H9 (cell line): ENCODE measurements around the gene TMCO4. TPM values are rescaled to one million over a fixed set of nuclear protein-coding genes. Genes with fewer than 3 reads are reported as not detected.

ENCODE experiments used
- DNase-seq: peaks from one replicate; pipeline ENCODE4 v3.0.0-alpha.2; 2017
- H2AFZ ChIP-seq: one replicate; pipeline ENCODE4 v1.6.1; 2013; ENCODE audit warnings: mild to moderate bottlenecking, low read length, control low read depth, moderate library complexity
- H2AK5ac ChIP-seq: 2 replicates; pipeline ENCODE4 v1.6.1; 2013; ENCODE audit warnings: low read length, control low read depth, mixed read lengths; ENCODE audit not compliant: insufficient read length
- H2BK120ac ChIP-seq: one replicate; pipeline ENCODE4 v1.6.1; 2013; ENCODE audit warnings: low read depth, mild to moderate bottlenecking, low read length, control low read depth, inconsistent platforms; ENCODE audit not compliant: poor library complexity, severe bottlenecking
- H2BK12ac ChIP-seq: 2 replicates; pipeline ENCODE4 v1.6.1; 2013; ENCODE audit warnings: low read length, control low read depth, mixed read lengths, low read depth; ENCODE audit not compliant: insufficient read length
- H2BK15ac ChIP-seq: 2 replicates; pipeline ENCODE4 v1.6.1; 2013; ENCODE audit warnings: low read depth, low read length, control low read depth
- H2BK20ac ChIP-seq: one replicate; pipeline ENCODE4 v1.6.1; 2013; ENCODE audit warnings: low read depth, mild to moderate bottlenecking, low read length, control low read depth, inconsistent platforms; ENCODE audit not compliant: poor library complexity, severe bottlenecking
- H2BK5ac ChIP-seq: 2 replicates; pipeline ENCODE4 v1.6.1; 2013; ENCODE audit warnings: low read length, control low read depth, mixed read lengths; ENCODE audit not compliant: insufficient read length
- H3K14ac ChIP-seq: 2 replicates; pipeline ENCODE4 v1.6.1; 2013; ENCODE audit warnings: low read length, control low read depth; ENCODE audit not compliant: insufficient read depth
- H3K18ac ChIP-seq: 2 replicates; pipeline ENCODE4 v1.6.1; 2013; ENCODE audit warnings: low read depth, mild to moderate bottlenecking, mixed read lengths, low read length, control low read depth; ENCODE audit not compliant: insufficient read length
- H3K23ac ChIP-seq: 2 replicates; pipeline ENCODE4 v1.6.1; 2013; ENCODE audit warnings: low read length, control low read depth, mixed read lengths, low read depth; ENCODE audit not compliant: insufficient read length
- H3K23me2 ChIP-seq: 2 replicates; pipeline ENCODE4 v1.6.1; 2013; ENCODE audit warnings: low read depth, mild to moderate bottlenecking, mixed read lengths, low read length, control low read depth; ENCODE audit not compliant: insufficient read length, poor library complexity, severe bottlenecking
- H3K27ac ChIP-seq: 2 replicates; pipeline ENCODE4 v1.5.1; 2013; ENCODE audit warnings: low read length, control low read depth, mixed read lengths, low read depth; ENCODE audit not compliant: insufficient read length
- H3K27me3 ChIP-seq: 2 replicates; pipeline ENCODE4 v1.6.1; 2013; ENCODE audit warnings: low read length, control low read depth, inconsistent platforms; ENCODE audit not compliant: insufficient read depth
- H3K4ac ChIP-seq: 2 replicates; pipeline ENCODE4 v1.6.1; 2013; ENCODE audit warnings: low read depth, mild to moderate bottlenecking, control low read depth, inconsistent platforms, low read length, moderate library complexity
- H3K4me1 ChIP-seq: 2 replicates; pipeline ENCODE4 v1.6.1; 2013; ENCODE audit warnings: low read length, control low read depth, inconsistent platforms; ENCODE audit not compliant: insufficient read depth
- H3K4me2 ChIP-seq: 2 replicates; pipeline ENCODE4 v1.6.1; 2013; ENCODE audit warnings: low read length, control low read depth, mixed read lengths; ENCODE audit not compliant: insufficient read length, insufficient read depth
- H3K56ac ChIP-seq: 2 replicates; pipeline ENCODE4 v1.6.1; 2013; ENCODE audit warnings: low read depth, mild to moderate bottlenecking, mixed read lengths, low read length, control low read depth; ENCODE audit not compliant: insufficient read length
- H3K79me1 ChIP-seq: 2 replicates; pipeline ENCODE4 v1.6.1; 2013; ENCODE audit warnings: low read depth, mild to moderate bottlenecking, moderate library complexity, low read length, control low read depth, inconsistent platforms; ENCODE audit not compliant: insufficient read depth, poor library complexity, severe bottlenecking
- H3K79me2 ChIP-seq: 2 replicates; pipeline ENCODE4 v1.6.1; 2013; ENCODE audit warnings: low read length, control low read depth, inconsistent platforms; ENCODE audit not compliant: insufficient read depth
- H3K9ac ChIP-seq: 2 replicates; pipeline ENCODE4 v1.6.1; 2013; ENCODE audit warnings: low read length, control low read depth, mixed read lengths; ENCODE audit not compliant: insufficient read length; ENCODE audit errors: extremely low read depth
- H3K9me3 ChIP-seq: one replicate; pipeline ENCODE4 v1.6.1; 2013; ENCODE audit warnings: low read depth, low read length, inconsistent platforms; ENCODE audit not compliant: control insufficient read depth
- H3T11ph ChIP-seq: one replicate; pipeline ENCODE4 v1.6.1; 2013; ENCODE audit warnings: mild to moderate bottlenecking, low read length, control low read depth, inconsistent platforms
- H4K20me1 ChIP-seq: one replicate; pipeline ENCODE4 v1.6.1; 2013; ENCODE audit not compliant: control insufficient read depth, insufficient read length, insufficient read depth
- H4K5ac ChIP-seq: 2 replicates; pipeline ENCODE4 v1.6.1; 2013; ENCODE audit warnings: low read depth, mild to moderate bottlenecking, mixed read lengths, low read length, control low read depth; ENCODE audit not compliant: insufficient read length
- H4K8ac ChIP-seq: replicated peaks from 2 replicates; pipeline ENCODE4 v1.6.1; 2013; ENCODE audit warnings: low read length, control low read depth, mixed read lengths, low read depth; ENCODE audit not compliant: insufficient read length
- H4K91ac ChIP-seq: 2 replicates; pipeline ENCODE4 v1.6.1; 2013; ENCODE audit warnings: low read depth, mild to moderate bottlenecking, moderate library complexity, mixed read lengths, low read length, control low read depth; ENCODE audit not compliant: insufficient read length
- H3K27ac Mint-ChIP-seq, 3 experiments: 2 replicates in 2 of 3; 3 replicates in 1 of 3; pipeline ENCODE4 v1.8.0; 2020 to 2021; ENCODE audit warnings: mixed read lengths in 3 of 3, mild to moderate bottlenecking in 1 of 3, moderate library complexity in 1 of 3
- H3K27me3 Mint-ChIP-seq: 2 replicates; pipeline ENCODE4 v1.8.0; 2021; ENCODE audit warnings: low read depth, mild to moderate bottlenecking, moderate library complexity, mixed read lengths
- H3K36me3 Mint-ChIP-seq, 3 experiments: 2 replicates in 2 of 3; 3 replicates in 1 of 3; pipeline ENCODE4 v1.8.0; 2020 to 2021; ENCODE audit warnings: low read depth in 3 of 3, mixed read lengths in 3 of 3; ENCODE audit not compliant: insufficient read depth in 1 of 3
- H3K4me1 Mint-ChIP-seq, 2 experiments: 2 replicates each; pipeline ENCODE4 v1.8.0; 2020; ENCODE audit warnings: mixed read lengths in 2 of 2
- H3K4me3 Mint-ChIP-seq, 2 experiments: 2 replicates in 1 of 2; 3 replicates in 1 of 2; pipeline ENCODE4 v1.8.0; 2020 to 2021; ENCODE audit warnings: mild to moderate bottlenecking in 2 of 2, mixed read lengths in 2 of 2, moderate library complexity in 1 of 2
- H3K9me3 Mint-ChIP-seq, 2 experiments: 2 replicates in 1 of 2; 3 replicates in 1 of 2; pipeline ENCODE4 v1.8.0; 2020; ENCODE audit warnings: mild to moderate bottlenecking in 2 of 2, mixed read lengths in 2 of 2, moderate library complexity in 1 of 2
- WGBS: extraction: QIAGEN DNeasy Blood & Tissue Kit; methylation state at CpG from one replicate; pipeline ENCODE4 v1.1.7; 2013; ENCODE audit warnings: missing lambda C conversion rate, low lambda C conversion rate, mixed read lengths; ENCODE audit not compliant: insufficient read length; ENCODE audit errors: extremely low coverage; 5-methylcytosine and 5-hydroxymethylcytosine counted together
- total RNA-seq: library from RNA; stranded (reverse); gene quantifications from 2 replicates; pipeline ENCODE4 v1.2.1, GENCODE V29; 2021
- TF ChIP-seq, protein P1 (sequence below): fragments of 200-600 bp; sonication (generic); conservative IDR thresholded peaks from 3 replicates; pipeline ENCODE4 v1.8.0; 2021; ENCODE audit warnings: antibody characterized with exemption, mild to moderate bottlenecking

The TMCO4 gene
- total RNA-seq, 1 experiment from 2014 or later, result 4.0 TPM

DNA sequence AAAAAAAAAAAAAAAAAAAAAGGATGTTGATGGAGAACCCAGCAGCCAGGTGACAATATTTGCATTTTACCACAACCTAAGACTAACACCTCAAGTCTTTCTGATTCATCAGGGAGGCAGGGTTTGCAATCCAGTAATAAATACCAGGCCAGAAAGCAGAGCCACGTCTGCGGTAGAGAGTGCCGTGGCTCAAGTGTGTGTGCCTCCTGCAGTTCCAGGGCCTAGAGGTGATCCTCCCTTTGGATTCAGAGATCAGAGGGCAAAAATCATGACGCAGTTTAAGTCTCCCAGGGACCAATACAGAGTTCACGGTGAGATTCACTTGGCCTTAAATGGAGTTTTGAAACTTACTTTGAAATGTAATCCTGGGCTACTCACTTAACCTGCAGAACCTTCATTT lies 34.9 kb downstream of the TMCO4 start:
- Histone ChIP-seq H3K56ac (no peak overlapping the region), H3K4me1 (peaks cover 6% of the 10 kb centered on the region; the same call in 1 of the 2 replicates), H4K5ac (no peak overlapping the region), H4K8ac (no peak overlapping the region), H4K91ac (no peak overlapping the region), H3K23me2 (no peaks in the 10 kb centered on the region), H2AK5ac (no peak overlapping the region), H3K4ac (no peak overlapping the region), H3T11ph (no peak overlapping the region), H3K79me2 (no peaks in the 10 kb centered on the region), H3K18ac (no peak overlapping the region), H3K79me1 (no peaks in the 10 kb centered on the region), H3K27ac (no peak overlapping the region), H3K23ac (no peak overlapping the region), H2BK12ac (no peak overlapping the region), H3K9ac (no peak overlapping the region), H2BK5ac (no peak overlapping the region), H2BK120ac (no peak overlapping the region), H3K27me3 (no peaks in the 10 kb centered on the region), H2BK20ac (no peak overlapping the region), H3K9me3 (no peaks in the 10 kb centered on the region), H4K20me1 (peaks cover 2% of the 10 kb centered on the region), H2AFZ (no peak overlapping the region), H3K14ac (no peak overlapping the region), H2BK15ac (no peak overlapping the region), H3K4me2 (no peak overlapping the region)
- TF ChIP-seq, protein P1, sequence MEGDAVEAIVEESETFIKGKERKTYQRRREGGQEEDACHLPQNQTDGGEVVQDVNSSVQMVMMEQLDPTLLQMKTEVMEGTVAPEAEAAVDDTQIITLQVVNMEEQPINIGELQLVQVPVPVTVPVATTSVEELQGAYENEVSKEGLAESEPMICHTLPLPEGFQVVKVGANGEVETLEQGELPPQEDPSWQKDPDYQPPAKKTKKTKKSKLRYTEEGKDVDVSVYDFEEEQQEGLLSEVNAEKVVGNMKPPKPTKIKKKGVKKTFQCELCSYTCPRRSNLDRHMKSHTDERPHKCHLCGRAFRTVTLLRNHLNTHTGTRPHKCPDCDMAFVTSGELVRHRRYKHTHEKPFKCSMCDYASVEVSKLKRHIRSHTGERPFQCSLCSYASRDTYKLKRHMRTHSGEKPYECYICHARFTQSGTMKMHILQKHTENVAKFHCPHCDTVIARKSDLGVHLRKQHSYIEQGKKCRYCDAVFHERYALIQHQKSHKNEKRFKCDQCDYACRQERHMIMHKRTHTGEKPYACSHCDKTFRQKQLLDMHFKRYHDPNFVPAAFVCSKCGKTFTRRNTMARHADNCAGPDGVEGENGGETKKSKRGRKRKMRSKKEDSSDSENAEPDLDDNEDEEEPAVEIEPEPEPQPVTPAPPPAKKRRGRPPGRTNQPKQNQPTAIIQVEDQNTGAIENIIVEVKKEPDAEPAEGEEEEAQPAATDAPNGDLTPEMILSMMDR, result no peak
- Mint-ChIP-seq H3K27ac (peak overlapping the region in 1 of 3 experiments; percentile 36; a peak in 1 of 7 replicates), H3K27me3 (peaks cover 12% of the 10 kb centered on the region), H3K4me3 (no peak overlapping the region), H3K4me1 (peaks cover 26 to 31% of the 10 kb centered on the region in 2 experiments), H3K9me3 (no peaks in the 10 kb centered on the region), H3K36me3 (no peaks in the 10 kb centered on the region)
- no CpG with 5 or more reads among the region's 5 CpGs for WGBS
- DNase-seq, result no peak
